WTC11 (cell line): ENCODE data around the gene PTPRN2. TPM values are rescaled to one million over a fixed set of nuclear protein-coding genes. Genes with fewer than 3 reads are reported as not detected.

Experiments
- ATAC-seq: fragments of 200-7000 bp; cut with Tn5 transposase; 2 replicates; pipeline ENCODE4 v1.10.0; 2021; ENCODE audit warnings: mild to moderate bottlenecking, moderate library complexity
- CTCF ChIA-PET: fragments of 300-600 bp; sonication (Branson Sonifier 250); formaldehyde crosslinking; loops from one replicate; lab custom pipeline; 2021; ENCODE audit warnings: antibody characterized with exemption; lab: Charles Lee
- POLR2A ChIA-PET: fragments of 350-600 bp; sonication (Branson Sonifier 250); formaldehyde crosslinking; loops from one replicate; lab custom pipeline; 2021; ENCODE audit warnings: antibody characterized with exemption; lab: Charles Lee
- DNase-seq: peaks from one replicate; pipeline ENCODE4 v3.0.0; 2021; ENCODE audit warnings: low spot score
- H3K27ac Mint-ChIP-seq: 2 replicates; pipeline ENCODE4 v1.8.0; 2021; ENCODE audit warnings: mixed read lengths
- H3K27me3 Mint-ChIP-seq: 2 replicates; pipeline ENCODE4 v1.8.0; 2021; ENCODE audit warnings: low read depth, mild to moderate bottlenecking, moderate library complexity, mixed read lengths
- H3K36me3 Mint-ChIP-seq: 2 replicates; pipeline ENCODE4 v1.8.0; 2021; ENCODE audit warnings: mixed read lengths
- H3K4me1 Mint-ChIP-seq: 2 replicates; pipeline ENCODE4 v1.8.0; 2022; ENCODE audit warnings: mixed read lengths
- H3K4me3 Mint-ChIP-seq: 2 replicates; pipeline ENCODE4 v1.8.0; 2021; ENCODE audit warnings: mild to moderate bottlenecking, moderate library complexity, mixed read lengths
- H3K9me3 Mint-ChIP-seq: 2 replicates; pipeline ENCODE4 v1.8.0; 2021; ENCODE audit warnings: mixed read lengths
- CREM ChIP-seq: sonication (generic); formaldehyde crosslinking; IDR thresholded peaks from 2 replicates; pipeline ENCODE4 v1.8.1; 2022; ENCODE audit warnings: mild to moderate bottlenecking, missing genetic modification reagents, moderate library complexity
- FOXK1 ChIP-seq: sonication (generic); formaldehyde crosslinking; IDR thresholded peaks from 2 replicates; pipeline ENCODE4 v1.8.0; 2022; ENCODE audit warnings: mild to moderate bottlenecking, moderate library complexity, missing genetic modification reagents
- FOXP1 ChIP-seq: sonication (generic); formaldehyde crosslinking; IDR thresholded peaks from 2 replicates; pipeline ENCODE4 v1.8.0; 2022; ENCODE audit warnings: missing genetic modification reagents, mild to moderate bottlenecking, moderate library complexity, borderline replicate concordance
- GABPB1 ChIP-seq: sonication (generic); formaldehyde crosslinking; IDR thresholded peaks from 2 replicates; pipeline ENCODE4 v1.8.1; 2023; ENCODE audit warnings: mild to moderate bottlenecking, missing genetic modification reagents
- NFE2L1 ChIP-seq: sonication (generic); formaldehyde crosslinking; IDR thresholded peaks from 2 replicates; pipeline ENCODE4 v1.8.1; 2023; ENCODE audit warnings: missing genetic modification reagents
- PRRX2 ChIP-seq: fragments of 250-450 bp; sonication (Bioruptor Pico); IDR thresholded peaks from 2 replicates; pipeline ENCODE4 v1.8.0; 2021; ENCODE audit warnings: mild to moderate bottlenecking
- RELA ChIP-seq: sonication (generic); formaldehyde crosslinking; IDR thresholded peaks from 2 replicates; pipeline ENCODE4 v1.8.1; 2022; ENCODE audit warnings: missing genetic modification reagents, mild to moderate bottlenecking, borderline replicate concordance
- SOX15 ChIP-seq: fragments of 250-450 bp; sonication (Bioruptor Pico); IDR thresholded peaks from 2 replicates; pipeline ENCODE4 v1.9.0; 2021; ENCODE audit warnings: mild to moderate bottlenecking
- ZNF219 ChIP-seq: sonication (generic); formaldehyde crosslinking; IDR thresholded peaks from 2 replicates; pipeline ENCODE4 v1.8.0; 2023; ENCODE audit warnings: missing genetic modification reagents, mild to moderate bottlenecking, borderline replicate concordance
- ZNF263 ChIP-seq: sonication (generic); formaldehyde crosslinking; IDR thresholded peaks from 2 replicates; pipeline ENCODE4 v1.8.1; 2022; ENCODE audit warnings: low read depth, mild to moderate bottlenecking, moderate library complexity, missing genetic modification reagents
- ZNF317 ChIP-seq: sonication (generic); formaldehyde crosslinking; IDR thresholded peaks from 2 replicates; pipeline ENCODE4 v1.8.1; 2023; ENCODE audit warnings: low read depth, mild to moderate bottlenecking, moderate library complexity, missing genetic modification reagents, borderline replicate concordance
- ZNF396 ChIP-seq: fragments of 250-450 bp; sonication (Bioruptor Pico); IDR thresholded peaks from 2 replicates; pipeline ENCODE4 v1.8.0; 2021; ENCODE audit warnings: mild to moderate bottlenecking, moderate library complexity, borderline replicate concordance
- ZNF416 ChIP-seq: fragments of 250-450 bp; sonication (Bioruptor Pico); IDR thresholded peaks from 2 replicates; pipeline ENCODE4 v1.9.0; 2021; ENCODE audit warnings: mild to moderate bottlenecking, inconsistent platforms
- total RNA-seq: library from RNA; stranded (reverse); gene quantifications from 3 replicates; pipeline ENCODE4 v1.2.3, GENCODE V29; 2021
- TF ChIP-seq, protein P1 (sequence below): sonication (generic); formaldehyde crosslinking; IDR thresholded peaks from 2 replicates; pipeline ENCODE4 v1.8.1; 2023; ENCODE audit warnings: mild to moderate bottlenecking, missing genetic modification reagents, borderline replicate concordance
- TF ChIP-seq, protein P2 (sequence below): sonication (generic); formaldehyde crosslinking; IDR thresholded peaks from 2 replicates; pipeline ENCODE4 v1.8.0; 2022; ENCODE audit warnings: missing genetic modification reagents
- TF ChIP-seq, protein P3 (sequence below): sonication (generic); formaldehyde crosslinking; IDR thresholded peaks from 2 replicates; pipeline ENCODE4 v1.8.0; 2022; ENCODE audit warnings: mild to moderate bottlenecking, missing genetic modification reagents
- TF ChIP-seq, protein P4 (sequence below): fragments of 250-450 bp; sonication (Bioruptor Pico); IDR thresholded peaks from 2 replicates; pipeline ENCODE4 v1.9.0; 2021; ENCODE audit warnings: mild to moderate bottlenecking
- TF ChIP-seq, protein P5 (sequence below): sonication (generic); formaldehyde crosslinking; IDR thresholded peaks from 2 replicates; pipeline ENCODE4 v1.8.0; 2023; ENCODE audit warnings: missing genetic modification reagents

The PTPRN2 gene
- total RNA-seq, 1 experiment from 2014 or later = 4.7 TPM

DNA sequence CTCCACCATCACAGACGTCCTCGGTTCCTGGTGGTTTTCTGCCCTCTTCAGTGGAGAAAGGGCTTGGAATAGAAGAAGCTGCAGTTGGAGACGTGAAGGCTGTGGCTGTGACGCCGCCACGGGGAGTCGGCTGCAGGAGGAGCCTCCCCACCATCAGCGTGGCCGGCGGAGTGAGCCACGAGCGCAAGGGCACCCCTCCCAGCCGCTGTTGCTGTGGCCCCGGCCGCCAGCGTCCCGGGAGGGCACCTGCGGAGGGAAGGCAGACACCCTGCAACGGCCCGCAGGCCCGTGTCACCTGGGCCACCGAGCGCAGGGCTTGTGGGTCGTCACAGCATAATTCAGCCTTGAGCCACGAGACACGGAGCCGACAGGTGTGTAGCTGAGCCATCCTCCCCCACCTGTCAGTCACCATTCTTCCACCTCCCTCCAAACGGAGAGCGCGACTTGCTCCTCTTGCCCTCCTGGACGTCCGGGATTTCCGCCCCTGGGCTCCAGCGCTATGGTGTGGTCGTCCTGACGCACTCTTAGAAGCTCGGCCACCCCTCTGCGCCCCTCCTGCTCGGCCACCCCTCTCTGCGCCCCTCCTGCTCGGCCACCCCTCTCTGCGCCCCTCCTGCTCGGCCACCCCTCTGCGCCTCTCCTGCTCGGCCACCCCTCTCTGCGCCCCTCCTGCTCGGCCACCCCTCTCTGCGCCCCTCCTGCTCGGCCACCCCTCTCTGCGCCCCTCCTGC lies 102.7 kb downstream of the PTPRN2 start:
- H3K27ac Mint-ChIP-seq = no peak overlapping the region
- DNase-seq = no peak
- H3K36me3 Mint-ChIP-seq = no peaks in the 10 kb centered on the region
- H3K4me3 Mint-ChIP-seq = no peak overlapping the region
- H3K9me3 Mint-ChIP-seq = peaks cover 18% of the 10 kb centered on the region
- H3K27me3 Mint-ChIP-seq = no peaks in the 10 kb centered on the region
- ChIA-PET CTCF (interaction anchor here (1.0 to 2.9 kb wide), 4 partner anchors 10 to 492 kb away, joined by 3 to 13 read pairs (median 3); no protein-coding TSS in a partner anchor), POLR2A (no interaction called here)
- no peak for ATAC-seq
- no peak for TF ChIP-seq GABPB1
- no peak for TF ChIP-seq ZNF317
- TF ChIP-seq CREM = no peak
- TF ChIP-seq PRRX2 (CRISPR knock-in tag) = no peak
- TF ChIP-seq FOXP1 (CRISPR knock-in tag) = no peak
- TF ChIP-seq FOXK1 (CRISPR knock-in tag) = no peak
- TF ChIP-seq ZNF416 (CRISPR knock-in tag) = no peak
- TF ChIP-seq RELA (CRISPR knock-in tag) = no peak
- TF ChIP-seq, protein P1, sequence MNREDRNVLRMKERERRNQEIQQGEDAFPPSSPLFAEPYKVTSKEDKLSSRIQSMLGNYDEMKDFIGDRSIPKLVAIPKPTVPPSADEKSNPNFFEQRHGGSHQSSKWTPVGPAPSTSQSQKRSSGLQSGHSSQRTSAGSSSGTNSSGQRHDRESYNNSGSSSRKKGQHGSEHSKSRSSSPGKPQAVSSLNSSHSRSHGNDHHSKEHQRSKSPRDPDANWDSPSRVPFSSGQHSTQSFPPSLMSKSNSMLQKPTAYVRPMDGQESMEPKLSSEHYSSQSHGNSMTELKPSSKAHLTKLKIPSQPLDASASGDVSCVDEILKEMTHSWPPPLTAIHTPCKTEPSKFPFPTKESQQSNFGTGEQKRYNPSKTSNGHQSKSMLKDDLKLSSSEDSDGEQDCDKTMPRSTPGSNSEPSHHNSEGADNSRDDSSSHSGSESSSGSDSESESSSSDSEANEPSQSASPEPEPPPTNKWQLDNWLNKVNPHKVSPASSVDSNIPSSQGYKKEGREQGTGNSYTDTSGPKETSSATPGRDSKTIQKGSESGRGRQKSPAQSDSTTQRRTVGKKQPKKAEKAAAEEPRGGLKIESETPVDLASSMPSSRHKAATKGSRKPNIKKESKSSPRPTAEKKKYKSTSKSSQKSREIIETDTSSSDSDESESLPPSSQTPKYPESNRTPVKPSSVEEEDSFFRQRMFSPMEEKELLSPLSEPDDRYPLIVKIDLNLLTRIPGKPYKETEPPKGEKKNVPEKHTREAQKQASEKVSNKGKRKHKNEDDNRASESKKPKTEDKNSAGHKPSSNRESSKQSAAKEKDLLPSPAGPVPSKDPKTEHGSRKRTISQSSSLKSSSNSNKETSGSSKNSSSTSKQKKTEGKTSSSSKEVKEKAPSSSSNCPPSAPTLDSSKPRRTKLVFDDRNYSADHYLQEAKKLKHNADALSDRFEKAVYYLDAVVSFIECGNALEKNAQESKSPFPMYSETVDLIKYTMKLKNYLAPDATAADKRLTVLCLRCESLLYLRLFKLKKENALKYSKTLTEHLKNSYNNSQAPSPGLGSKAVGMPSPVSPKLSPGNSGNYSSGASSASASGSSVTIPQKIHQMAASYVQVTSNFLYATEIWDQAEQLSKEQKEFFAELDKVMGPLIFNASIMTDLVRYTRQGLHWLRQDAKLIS = no peak
- TF ChIP-seq NFE2L1 (CRISPR knock-in tag) = no peak
- TF ChIP-seq, protein P2, sequence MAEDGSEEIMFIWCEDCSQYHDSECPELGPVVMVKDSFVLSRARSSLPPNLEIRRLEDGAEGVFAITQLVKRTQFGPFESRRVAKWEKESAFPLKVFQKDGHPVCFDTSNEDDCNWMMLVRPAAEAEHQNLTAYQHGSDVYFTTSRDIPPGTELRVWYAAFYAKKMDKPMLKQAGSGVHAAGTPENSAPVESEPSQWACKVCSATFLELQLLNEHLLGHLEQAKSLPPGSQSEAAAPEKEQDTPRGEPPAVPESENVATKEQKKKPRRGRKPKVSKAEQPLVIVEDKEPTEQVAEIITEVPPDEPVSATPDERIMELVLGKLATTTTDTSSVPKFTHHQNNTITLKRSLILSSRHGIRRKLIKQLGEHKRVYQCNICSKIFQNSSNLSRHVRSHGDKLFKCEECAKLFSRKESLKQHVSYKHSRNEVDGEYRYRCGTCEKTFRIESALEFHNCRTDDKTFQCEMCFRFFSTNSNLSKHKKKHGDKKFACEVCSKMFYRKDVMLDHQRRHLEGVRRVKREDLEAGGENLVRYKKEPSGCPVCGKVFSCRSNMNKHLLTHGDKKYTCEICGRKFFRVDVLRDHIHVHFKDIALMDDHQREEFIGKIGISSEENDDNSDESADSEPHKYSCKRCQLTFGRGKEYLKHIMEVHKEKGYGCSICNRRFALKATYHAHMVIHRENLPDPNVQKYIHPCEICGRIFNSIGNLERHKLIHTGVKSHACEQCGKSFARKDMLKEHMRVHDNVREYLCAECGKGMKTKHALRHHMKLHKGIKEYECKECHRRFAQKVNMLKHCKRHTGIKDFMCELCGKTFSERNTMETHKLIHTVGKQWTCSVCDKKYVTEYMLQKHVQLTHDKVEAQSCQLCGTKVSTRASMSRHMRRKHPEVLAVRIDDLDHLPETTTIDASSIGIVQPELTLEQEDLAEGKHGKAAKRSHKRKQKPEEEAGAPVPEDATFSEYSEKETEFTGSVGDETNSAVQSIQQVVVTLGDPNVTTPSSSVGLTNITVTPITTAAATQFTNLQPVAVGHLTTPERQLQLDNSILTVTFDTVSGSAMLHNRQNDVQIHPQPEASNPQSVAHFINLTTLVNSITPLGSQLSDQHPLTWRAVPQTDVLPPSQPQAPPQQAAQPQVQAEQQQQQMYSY (CRISPR knock-in tag) = no peak
- TF ChIP-seq ZNF263 (CRISPR knock-in tag) = no peak
- no peak for TF ChIP-seq ZNF219 (CRISPR knock-in tag)
- TF ChIP-seq, protein P3, sequence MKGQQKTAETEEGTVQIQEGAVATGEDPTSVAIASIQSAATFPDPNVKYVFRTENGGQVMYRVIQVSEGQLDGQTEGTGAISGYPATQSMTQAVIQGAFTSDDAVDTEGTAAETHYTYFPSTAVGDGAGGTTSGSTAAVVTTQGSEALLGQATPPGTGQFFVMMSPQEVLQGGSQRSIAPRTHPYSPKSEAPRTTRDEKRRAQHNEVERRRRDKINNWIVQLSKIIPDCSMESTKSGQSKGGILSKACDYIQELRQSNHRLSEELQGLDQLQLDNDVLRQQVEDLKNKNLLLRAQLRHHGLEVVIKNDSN = no peak
- TF ChIP-seq, protein P4, sequence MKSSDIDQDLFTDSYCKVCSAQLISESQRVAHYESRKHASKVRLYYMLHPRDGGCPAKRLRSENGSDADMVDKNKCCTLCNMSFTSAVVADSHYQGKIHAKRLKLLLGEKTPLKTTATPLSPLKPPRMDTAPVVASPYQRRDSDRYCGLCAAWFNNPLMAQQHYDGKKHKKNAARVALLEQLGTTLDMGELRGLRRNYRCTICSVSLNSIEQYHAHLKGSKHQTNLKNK (CRISPR knock-in tag) = no peak
- TF ChIP-seq, protein P5, sequence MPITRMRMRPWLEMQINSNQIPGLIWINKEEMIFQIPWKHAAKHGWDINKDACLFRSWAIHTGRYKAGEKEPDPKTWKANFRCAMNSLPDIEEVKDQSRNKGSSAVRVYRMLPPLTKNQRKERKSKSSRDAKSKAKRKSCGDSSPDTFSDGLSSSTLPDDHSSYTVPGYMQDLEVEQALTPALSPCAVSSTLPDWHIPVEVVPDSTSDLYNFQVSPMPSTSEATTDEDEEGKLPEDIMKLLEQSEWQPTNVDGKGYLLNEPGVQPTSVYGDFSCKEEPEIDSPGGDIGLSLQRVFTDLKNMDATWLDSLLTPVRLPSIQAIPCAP (CRISPR knock-in tag) = no peak
- no peak for TF ChIP-seq ZNF396
- TF ChIP-seq SOX15 = no peak
- H3K4me1 Mint-ChIP-seq = peaks cover 5% of the 10 kb centered on the region
